LNCaP clone FGC (cell line): ENCODE measurements around the gene INSC.

Experiments
- DNase-seq: peaks from one replicate; pipeline ENCODE4 v3.0.0-alpha.2; 2011; ENCODE audit warnings: low read depth
- H3K4me3 ChIP-seq: 2 replicates; pipeline ENCODE4 v1.5.1; 2011; ENCODE audit warnings: mild to moderate bottlenecking, low read depth, low read length, control low read depth
- CTCF ChIP-seq: IDR thresholded peaks from 2 replicates; pipeline ENCODE4 v1.5.1; 2012; ENCODE audit warnings: mild to moderate bottlenecking; ENCODE audit not compliant: control insufficient read depth, insufficient read depth; ENCODE audit errors: extremely low read depth

INSC gene

GRCh38 chr11:15145151-15145550 lies 30.4 kb downstream of the INSC start:
- TF ChIP-seq CTCF: no peak
- no peak for DNase-seq
- H3K4me3 ChIP-seq: no peak overlapping the region

GRCh38 chr11:15145615-15146014 lies 30.9 kb downstream of the INSC start:
- no peak for TF ChIP-seq CTCF
- DNase-seq: no peak
- no peak overlapping the region for H3K4me3 ChIP-seq

GRCh38 chr11:15146271-15147003 lies 31.7 kb downstream of the INSC start:
- no peak overlapping the region for H3K4me3 ChIP-seq
- no peak for DNase-seq
- no peak for TF ChIP-seq CTCF

GRCh38 chr11:15148169-15148568 lies 33.4 kb downstream of the INSC start:
- no peak for DNase-seq
- no peak for TF ChIP-seq CTCF
- no peak overlapping the region for H3K4me3 ChIP-seq

GRCh38 chr11:15149050-15149449 lies 34.3 kb downstream of the INSC start:
- TF ChIP-seq CTCF: no peak
- DNase-seq: no peak

DNA sequence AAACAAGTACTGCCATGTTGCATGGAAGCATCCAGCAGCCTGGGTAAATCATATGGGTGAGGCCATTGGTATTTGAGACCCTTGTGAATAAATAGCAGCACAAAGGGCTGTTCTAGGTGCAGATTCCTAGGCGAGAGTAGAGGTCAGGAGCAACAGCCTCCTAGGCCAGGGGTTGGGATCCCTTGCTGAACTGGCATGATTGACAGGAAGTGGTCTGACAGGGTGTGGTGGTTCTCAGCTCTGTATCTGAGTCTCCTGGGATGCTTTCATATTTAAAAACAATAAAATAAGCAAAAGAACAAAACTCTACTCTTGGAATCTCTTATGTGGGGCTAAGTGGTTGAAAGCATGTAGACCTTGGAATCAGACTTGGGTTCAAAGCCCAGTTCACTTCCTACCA lies 35.8 kb downstream of the INSC start:
- no peak for TF ChIP-seq CTCF
- DNase-seq: no peak
- H3K4me3 ChIP-seq: no peak overlapping the region

More at GRCh38 chr11:15149050-15149449, 34.3 kb downstream of the INSC start:
- no peak overlapping the region for H3K4me3 ChIP-seq

DNA sequence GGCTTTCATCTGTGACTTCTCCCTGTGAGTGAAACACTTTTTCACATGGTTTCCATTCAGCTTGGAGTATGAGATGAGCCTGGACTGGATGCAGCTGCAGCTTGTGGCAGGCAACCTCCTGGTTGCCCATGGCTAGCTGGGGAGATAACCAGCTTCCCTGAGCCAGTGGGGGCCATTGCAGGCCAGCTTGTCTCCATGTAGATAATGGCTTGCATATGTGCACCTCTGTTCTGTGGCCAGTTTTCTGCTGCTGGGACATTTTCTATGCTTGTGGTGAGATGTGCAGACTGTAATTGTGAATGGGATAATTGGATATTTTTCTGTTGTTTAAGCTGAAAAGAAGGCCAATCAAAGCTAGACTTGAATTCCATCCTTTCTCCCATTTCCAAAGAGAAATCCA lies 38.5 kb downstream of the INSC start:
- no peak for TF ChIP-seq CTCF
- no peak for DNase-seq
- no peak overlapping the region for H3K4me3 ChIP-seq
